Measurements from ENCODE around the gene OPALIN. TPM values are rescaled to one million over a fixed set of nuclear protein-coding genes. Genes with fewer than 3 reads are reported as not detected.

OPALIN gene
- total RNA-seq, 3 donors from 2014 or later (not counting 1 experiment from before 2014, with no cell fraction given): not detected

DNA sequence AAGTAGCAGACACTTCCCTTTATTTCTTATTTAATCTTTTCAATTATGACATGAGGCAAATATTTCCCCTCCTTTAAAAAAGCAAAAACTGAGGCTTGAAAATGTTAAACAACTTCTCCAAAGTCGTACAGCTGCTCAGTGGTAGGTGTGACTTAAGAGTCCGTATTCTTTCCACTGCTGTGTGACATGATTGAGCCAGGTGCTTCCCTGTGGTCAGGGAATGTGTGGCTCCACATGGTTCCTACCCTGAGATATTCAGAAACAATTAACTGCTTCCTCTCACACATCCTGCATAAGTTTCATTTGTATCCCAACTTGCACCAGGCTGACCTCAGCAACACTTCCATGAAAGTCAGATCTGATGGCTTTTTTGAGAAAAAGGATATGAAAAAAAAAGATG lies 13.6 kb downstream of the OPALIN start:
- Mint-ChIP-seq H3K4me1 (no peaks in the 10 kb centered on the region), H3K27ac (no peak overlapping the region), H3K4me3 (no peak overlapping the region), H3K27me3 (ENCODE audit: low read depth in 2 of 2) (peaks cover 13 to 27% of the 10 kb centered on the region in 2 donors), H3K9me3 (peaks cover 2 to 8% of the 10 kb centered on the region in 2 donors), H3K36me3 (no peaks in the 10 kb centered on the region)
- Histone ChIP-seq H3K4me3 (ENCODE audit: low read length) (no peak overlapping the region), H3K9me3 (ENCODE audit: control insufficient read depth, insufficient read depth, low read length) (no peaks in the 10 kb centered on the region), H3K27me3 (ENCODE audit: control insufficient read depth, insufficient read depth, low read length) (no peaks in the 10 kb centered on the region), H3K36me3 (ENCODE audit: control insufficient read depth, insufficient read depth, low read length) (no peaks in the 10 kb centered on the region), H3K27ac (ENCODE audit: low read length) (no peak overlapping the region), H3K4me1 (ENCODE audit: control insufficient read depth, insufficient read depth, low read length) (no peaks in the 10 kb centered on the region)
- intact Hi-C loops (cut with micrococcal nuclease): no loop called here
- TF ChIP-seq, protein P1, sequence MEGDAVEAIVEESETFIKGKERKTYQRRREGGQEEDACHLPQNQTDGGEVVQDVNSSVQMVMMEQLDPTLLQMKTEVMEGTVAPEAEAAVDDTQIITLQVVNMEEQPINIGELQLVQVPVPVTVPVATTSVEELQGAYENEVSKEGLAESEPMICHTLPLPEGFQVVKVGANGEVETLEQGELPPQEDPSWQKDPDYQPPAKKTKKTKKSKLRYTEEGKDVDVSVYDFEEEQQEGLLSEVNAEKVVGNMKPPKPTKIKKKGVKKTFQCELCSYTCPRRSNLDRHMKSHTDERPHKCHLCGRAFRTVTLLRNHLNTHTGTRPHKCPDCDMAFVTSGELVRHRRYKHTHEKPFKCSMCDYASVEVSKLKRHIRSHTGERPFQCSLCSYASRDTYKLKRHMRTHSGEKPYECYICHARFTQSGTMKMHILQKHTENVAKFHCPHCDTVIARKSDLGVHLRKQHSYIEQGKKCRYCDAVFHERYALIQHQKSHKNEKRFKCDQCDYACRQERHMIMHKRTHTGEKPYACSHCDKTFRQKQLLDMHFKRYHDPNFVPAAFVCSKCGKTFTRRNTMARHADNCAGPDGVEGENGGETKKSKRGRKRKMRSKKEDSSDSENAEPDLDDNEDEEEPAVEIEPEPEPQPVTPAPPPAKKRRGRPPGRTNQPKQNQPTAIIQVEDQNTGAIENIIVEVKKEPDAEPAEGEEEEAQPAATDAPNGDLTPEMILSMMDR (IDR thresholded peaks at IDR 0.05): no peak
- DNase-seq (no peak), ATAC-seq (no peak)
- WGBS (ENCODE audit: insufficient coverage): 56% methylated on average over 2 of the region's 2 CpGs

DNA sequence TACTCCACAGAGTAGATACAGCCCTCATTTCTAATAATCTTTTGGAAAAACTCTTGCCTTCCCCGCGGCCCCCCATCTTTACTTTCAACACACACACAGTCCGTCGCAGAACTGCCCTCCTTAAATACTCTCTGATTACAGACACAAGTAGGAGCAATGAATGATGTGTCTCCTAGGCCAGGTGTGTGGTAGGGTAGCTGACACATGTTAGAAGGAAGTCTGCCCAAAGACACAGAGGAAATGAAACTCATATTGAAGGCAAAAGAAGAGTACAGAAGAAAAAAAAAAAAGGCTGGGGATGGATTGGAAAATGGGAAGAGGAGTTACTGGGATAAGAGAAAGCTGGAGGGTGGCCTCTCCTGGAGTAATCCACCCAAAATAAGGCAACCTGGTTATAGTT lies 14.6 kb downstream of the OPALIN start:
- ATAC-seq (no peak), DNase-seq (no peak)
- Mint-ChIP-seq H3K4me1 (no peaks in the 10 kb centered on the region), H3K4me3 (no peak overlapping the region), H3K9me3 (peaks cover 2 to 8% of the 10 kb centered on the region in 2 donors), H3K27me3 (ENCODE audit: low read depth in 2 of 2) (peaks cover 13 to 29% of the 10 kb centered on the region in 2 donors), H3K27ac (no peak overlapping the region), H3K36me3 (no peaks in the 10 kb centered on the region)
- Histone ChIP-seq H3K9me3 (ENCODE audit: control insufficient read depth, insufficient read depth, low read length) (no peaks in the 10 kb centered on the region), H3K27ac (ENCODE audit: low read length) (no peak overlapping the region), H3K4me3 (ENCODE audit: low read length) (no peak overlapping the region), H3K36me3 (ENCODE audit: control insufficient read depth, insufficient read depth, low read length) (no peaks in the 10 kb centered on the region), H3K27me3 (ENCODE audit: control insufficient read depth, insufficient read depth, low read length) (no peaks in the 10 kb centered on the region), H3K4me1 (ENCODE audit: control insufficient read depth, insufficient read depth, low read length) (no peaks in the 10 kb centered on the region)
- WGBS (ENCODE audit: insufficient coverage): 100% methylated on average over 2 of the region's 4 CpGs
- intact Hi-C loops (cut with micrococcal nuclease): no loop called here
- TF ChIP-seq, protein P1 (IDR thresholded peaks at IDR 0.05): no peak

DNA sequence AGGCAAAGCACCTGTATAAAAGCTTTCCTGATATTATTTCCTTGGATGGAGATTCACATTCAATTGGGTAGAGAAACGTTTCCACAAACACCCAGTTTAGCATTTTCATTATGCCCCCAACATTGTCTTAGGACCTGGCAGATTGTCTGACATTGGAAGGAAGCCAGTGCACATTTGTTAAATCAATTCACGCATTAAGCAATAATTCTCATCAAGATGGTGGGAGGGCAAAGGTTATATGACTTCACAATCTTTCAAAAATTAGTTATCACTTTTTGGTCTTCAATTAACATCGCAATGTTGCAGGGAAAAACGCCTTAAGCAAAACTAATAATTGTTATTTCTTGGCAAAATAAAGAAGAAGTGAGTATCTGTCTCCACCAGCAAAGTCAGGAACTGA lies 16.4 kb downstream of the OPALIN start:
- H3K4me3 ChIP-seq (ENCODE audit: low read length): no peak overlapping the region
- no peaks in the 10 kb centered on the region for H3K36me3 ChIP-seq (ENCODE audit: control insufficient read depth, insufficient read depth, low read length)
- Mint-ChIP-seq H3K4me1 (no peaks in the 10 kb centered on the region), H3K27ac (no peak overlapping the region), H3K9me3 (peaks cover 2 to 8% of the 10 kb centered on the region in 2 donors), H3K4me3 (no peak overlapping the region), H3K27me3 (ENCODE audit: low read depth in 2 of 2) (peaks cover 13 to 32% of the 10 kb centered on the region in 2 donors), H3K36me3 (no peaks in the 10 kb centered on the region)
- TF ChIP-seq, protein P1 (IDR thresholded peaks at IDR 0.05): no peak
- H3K9me3 ChIP-seq (ENCODE audit: control insufficient read depth, insufficient read depth, low read length): no peaks in the 10 kb centered on the region
- no peak overlapping the region for H3K27ac ChIP-seq (ENCODE audit: low read length)
- DNase-seq (no peak), ATAC-seq (no peak)
- intact Hi-C loops (cut with micrococcal nuclease): no loop called here
- H3K4me1 ChIP-seq (ENCODE audit: control insufficient read depth, insufficient read depth, low read length): no peaks in the 10 kb centered on the region
- no peaks in the 10 kb centered on the region for H3K27me3 ChIP-seq (ENCODE audit: control insufficient read depth, insufficient read depth, low read length)
- 86% methylated on average over 3 of the region's 4 CpGs for WGBS (ENCODE audit: insufficient coverage)

Data from natural killer cell (primary cell).